H9 (cell line): ENCODE measurements around the gene PRR36. TPM values are rescaled to one million over a fixed set of nuclear protein-coding genes. Genes with fewer than 3 reads are reported as not detected.
A peak's percentile ranks its signal among the peaks of the same experiment; 100 is the strongest.

Source experiments
- DNase-seq: peaks from one replicate; pipeline ENCODE4 v3.0.0-alpha.2; 2017
- H2AFZ ChIP-seq: one replicate; pipeline ENCODE4 v1.6.1; 2013; ENCODE audit warnings: mild to moderate bottlenecking, low read length, control low read depth, moderate library complexity
- H2AK5ac ChIP-seq: 2 replicates; pipeline ENCODE4 v1.6.1; 2013; ENCODE audit warnings: low read length, control low read depth, mixed read lengths; ENCODE audit not compliant: insufficient read length
- H2BK120ac ChIP-seq: one replicate; pipeline ENCODE4 v1.6.1; 2013; ENCODE audit warnings: low read depth, mild to moderate bottlenecking, low read length, control low read depth, inconsistent platforms; ENCODE audit not compliant: poor library complexity, severe bottlenecking
- H2BK12ac ChIP-seq: 2 replicates; pipeline ENCODE4 v1.6.1; 2013; ENCODE audit warnings: low read length, control low read depth, mixed read lengths, low read depth; ENCODE audit not compliant: insufficient read length
- H2BK15ac ChIP-seq: 2 replicates; pipeline ENCODE4 v1.6.1; 2013; ENCODE audit warnings: low read depth, low read length, control low read depth
- H2BK20ac ChIP-seq: one replicate; pipeline ENCODE4 v1.6.1; 2013; ENCODE audit warnings: low read depth, mild to moderate bottlenecking, low read length, control low read depth, inconsistent platforms; ENCODE audit not compliant: poor library complexity, severe bottlenecking
- H2BK5ac ChIP-seq: 2 replicates; pipeline ENCODE4 v1.6.1; 2013; ENCODE audit warnings: low read length, control low read depth, mixed read lengths; ENCODE audit not compliant: insufficient read length
- H3K14ac ChIP-seq: 2 replicates; pipeline ENCODE4 v1.6.1; 2013; ENCODE audit warnings: low read length, control low read depth; ENCODE audit not compliant: insufficient read depth
- H3K18ac ChIP-seq: 2 replicates; pipeline ENCODE4 v1.6.1; 2013; ENCODE audit warnings: low read depth, mild to moderate bottlenecking, mixed read lengths, low read length, control low read depth; ENCODE audit not compliant: insufficient read length
- H3K23ac ChIP-seq: 2 replicates; pipeline ENCODE4 v1.6.1; 2013; ENCODE audit warnings: low read length, control low read depth, mixed read lengths, low read depth; ENCODE audit not compliant: insufficient read length
- H3K23me2 ChIP-seq: 2 replicates; pipeline ENCODE4 v1.6.1; 2013; ENCODE audit warnings: low read depth, mild to moderate bottlenecking, mixed read lengths, low read length, control low read depth; ENCODE audit not compliant: insufficient read length, poor library complexity, severe bottlenecking
- H3K27ac ChIP-seq: 2 replicates; pipeline ENCODE4 v1.5.1; 2013; ENCODE audit warnings: low read length, control low read depth, mixed read lengths, low read depth; ENCODE audit not compliant: insufficient read length
- H3K27me3 ChIP-seq: 2 replicates; pipeline ENCODE4 v1.6.1; 2013; ENCODE audit warnings: low read length, control low read depth, inconsistent platforms; ENCODE audit not compliant: insufficient read depth
- H3K4ac ChIP-seq: 2 replicates; pipeline ENCODE4 v1.6.1; 2013; ENCODE audit warnings: low read depth, mild to moderate bottlenecking, control low read depth, inconsistent platforms, low read length, moderate library complexity
- H3K4me1 ChIP-seq: 2 replicates; pipeline ENCODE4 v1.6.1; 2013; ENCODE audit warnings: low read length, control low read depth, inconsistent platforms; ENCODE audit not compliant: insufficient read depth
- H3K4me2 ChIP-seq: 2 replicates; pipeline ENCODE4 v1.6.1; 2013; ENCODE audit warnings: low read length, control low read depth, mixed read lengths; ENCODE audit not compliant: insufficient read length, insufficient read depth
- H3K56ac ChIP-seq: 2 replicates; pipeline ENCODE4 v1.6.1; 2013; ENCODE audit warnings: low read depth, mild to moderate bottlenecking, mixed read lengths, low read length, control low read depth; ENCODE audit not compliant: insufficient read length
- H3K79me1 ChIP-seq: 2 replicates; pipeline ENCODE4 v1.6.1; 2013; ENCODE audit warnings: low read depth, mild to moderate bottlenecking, moderate library complexity, low read length, control low read depth, inconsistent platforms; ENCODE audit not compliant: insufficient read depth, poor library complexity, severe bottlenecking
- H3K79me2 ChIP-seq: 2 replicates; pipeline ENCODE4 v1.6.1; 2013; ENCODE audit warnings: low read length, control low read depth, inconsistent platforms; ENCODE audit not compliant: insufficient read depth
- H3K9ac ChIP-seq: 2 replicates; pipeline ENCODE4 v1.6.1; 2013; ENCODE audit warnings: low read length, control low read depth, mixed read lengths; ENCODE audit not compliant: insufficient read length; ENCODE audit errors: extremely low read depth
- H3K9me3 ChIP-seq: one replicate; pipeline ENCODE4 v1.6.1; 2013; ENCODE audit warnings: low read depth, low read length, inconsistent platforms; ENCODE audit not compliant: control insufficient read depth
- H3T11ph ChIP-seq: one replicate; pipeline ENCODE4 v1.6.1; 2013; ENCODE audit warnings: mild to moderate bottlenecking, low read length, control low read depth, inconsistent platforms
- H4K20me1 ChIP-seq: one replicate; pipeline ENCODE4 v1.6.1; 2013; ENCODE audit not compliant: control insufficient read depth, insufficient read length, insufficient read depth
- H4K5ac ChIP-seq: 2 replicates; pipeline ENCODE4 v1.6.1; 2013; ENCODE audit warnings: low read depth, mild to moderate bottlenecking, mixed read lengths, low read length, control low read depth; ENCODE audit not compliant: insufficient read length
- H4K8ac ChIP-seq: replicated peaks from 2 replicates; pipeline ENCODE4 v1.6.1; 2013; ENCODE audit warnings: low read length, control low read depth, mixed read lengths, low read depth; ENCODE audit not compliant: insufficient read length
- H4K91ac ChIP-seq: 2 replicates; pipeline ENCODE4 v1.6.1; 2013; ENCODE audit warnings: low read depth, mild to moderate bottlenecking, moderate library complexity, mixed read lengths, low read length, control low read depth; ENCODE audit not compliant: insufficient read length
- H3K27ac Mint-ChIP-seq, 3 experiments: 2 replicates in 2 of 3; 3 replicates in 1 of 3; pipeline ENCODE4 v1.8.0; 2020 to 2021; ENCODE audit warnings: mixed read lengths in 3 of 3, mild to moderate bottlenecking in 1 of 3, moderate library complexity in 1 of 3
- H3K27me3 Mint-ChIP-seq: 2 replicates; pipeline ENCODE4 v1.8.0; 2021; ENCODE audit warnings: low read depth, mild to moderate bottlenecking, moderate library complexity, mixed read lengths
- H3K36me3 Mint-ChIP-seq, 3 experiments: 2 replicates in 2 of 3; 3 replicates in 1 of 3; pipeline ENCODE4 v1.8.0; 2020 to 2021; ENCODE audit warnings: low read depth in 3 of 3, mixed read lengths in 3 of 3; ENCODE audit not compliant: insufficient read depth in 1 of 3
- H3K4me1 Mint-ChIP-seq, 2 experiments: 2 replicates each; pipeline ENCODE4 v1.8.0; 2020; ENCODE audit warnings: mixed read lengths in 2 of 2
- H3K4me3 Mint-ChIP-seq, 2 experiments: 2 replicates in 1 of 2; 3 replicates in 1 of 2; pipeline ENCODE4 v1.8.0; 2020 to 2021; ENCODE audit warnings: mild to moderate bottlenecking in 2 of 2, mixed read lengths in 2 of 2, moderate library complexity in 1 of 2
- H3K9me3 Mint-ChIP-seq, 2 experiments: 2 replicates in 1 of 2; 3 replicates in 1 of 2; pipeline ENCODE4 v1.8.0; 2020; ENCODE audit warnings: mild to moderate bottlenecking in 2 of 2, mixed read lengths in 2 of 2, moderate library complexity in 1 of 2
- CTCF ChIP-seq: fragments of 200-600 bp; sonication (generic); conservative IDR thresholded peaks from 3 replicates; pipeline ENCODE4 v1.8.0; 2021; ENCODE audit warnings: antibody characterized with exemption, mild to moderate bottlenecking
- WGBS: extraction: QIAGEN DNeasy Blood & Tissue Kit; methylation state at CpG from one replicate; pipeline ENCODE4 v1.1.7; 2013; ENCODE audit warnings: missing lambda C conversion rate, low lambda C conversion rate, mixed read lengths; ENCODE audit not compliant: insufficient read length; ENCODE audit errors: extremely low coverage; 5-methylcytosine and 5-hydroxymethylcytosine counted together
- total RNA-seq: library from RNA; stranded (reverse); gene quantifications from 2 replicates; pipeline ENCODE4 v1.2.1, GENCODE V29; 2021

Gene PRR36
- total RNA-seq, 1 experiment from 2014 or later, result 20.4 TPM

DNA sequence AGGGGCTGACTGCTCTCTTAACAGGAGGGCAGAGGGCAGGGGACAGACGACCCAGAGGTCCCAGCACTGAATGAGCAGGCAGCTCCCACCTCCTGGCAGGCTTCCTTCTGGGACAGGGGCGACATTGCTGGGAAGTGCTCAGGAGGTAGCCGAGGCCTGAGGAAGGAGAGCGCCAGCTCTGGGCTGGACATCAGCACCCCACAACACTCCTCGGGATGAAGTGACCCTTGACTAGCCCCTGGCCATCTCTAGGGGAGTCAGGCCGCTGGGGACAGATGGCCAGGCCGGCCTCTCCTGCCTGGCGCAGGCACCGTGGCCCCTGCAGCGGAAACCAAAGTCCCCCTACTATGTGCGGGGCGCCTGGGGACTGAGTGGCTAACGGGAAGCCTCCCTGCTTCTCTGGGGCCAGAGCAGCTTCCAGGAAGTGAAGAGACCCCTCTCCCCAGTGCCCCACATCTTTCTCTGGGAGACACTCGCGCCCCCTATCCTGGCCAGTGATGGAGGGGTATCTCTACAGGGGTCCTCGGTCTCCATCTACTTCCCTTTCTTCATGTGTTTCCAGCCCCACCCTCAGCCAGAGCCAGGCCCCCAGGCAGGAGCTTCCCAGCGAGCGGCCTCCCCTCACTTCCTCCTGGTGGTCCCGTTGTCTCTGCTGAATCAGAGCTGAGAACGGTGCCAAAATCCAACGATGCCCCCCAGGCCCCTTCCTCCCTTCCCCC is 10.1 kb downstream of the PRR36 start:
- no peak overlapping the region for H3K27ac ChIP-seq
- H3K9me3 Mint-ChIP-seq, result no peaks in the 10 kb centered on the region
- H3K4me1 Mint-ChIP-seq, result peaks cover 10 to 40% of the 10 kb centered on the region in 2 experiments
- H3K36me3 Mint-ChIP-seq, result no peaks in the 10 kb centered on the region; a peak in 1 of 7 replicates
- no peak overlapping the region for H2AFZ ChIP-seq
- no peak overlapping the region for H3K27ac Mint-ChIP-seq
- H2BK15ac ChIP-seq, result no peak overlapping the region
- H3K23me2 ChIP-seq, result peaks cover 20% of the 10 kb centered on the region
- H3K56ac ChIP-seq, result no peak overlapping the region
- H3K4me3 Mint-ChIP-seq, result peak overlapping the region; percentile 45 to 71; a peak in 3 of 5 replicates
- H3K9ac ChIP-seq, result no peak overlapping the region
- no peak overlapping the region for H2BK12ac ChIP-seq
- no peak overlapping the region for H3T11ph ChIP-seq
- peaks cover 4% of the 10 kb centered on the region; the same call in 1 of the 2 replicates for H3K27me3 ChIP-seq
- H3K23ac ChIP-seq, result no peak overlapping the region
- no peaks in the 10 kb centered on the region for H3K79me1 ChIP-seq
- no peak for TF ChIP-seq CTCF
- H4K8ac ChIP-seq, result no peak overlapping the region
- peaks cover 6% of the 10 kb centered on the region for H4K20me1 ChIP-seq
- no CpG with 5 or more reads among the region's 21 CpGs for WGBS
- no peak for DNase-seq
- H3K4ac ChIP-seq, result no peak overlapping the region
- no peak overlapping the region for H2BK5ac ChIP-seq
- H3K4me1 ChIP-seq, result no peaks in the 10 kb centered on the region; the same call in 1 of the 2 replicates
- H3K14ac ChIP-seq, result no peak overlapping the region
- H3K9me3 ChIP-seq, result no peaks in the 10 kb centered on the region
- no peak overlapping the region for H3K4me2 ChIP-seq
- no peak overlapping the region for H4K5ac ChIP-seq
- H2BK20ac ChIP-seq, result no peak overlapping the region
- H3K27me3 Mint-ChIP-seq, result peaks cover 60% of the 10 kb centered on the region
- no peak overlapping the region for H2AK5ac ChIP-seq
- H3K18ac ChIP-seq, result no peak overlapping the region
- H4K91ac ChIP-seq, result no peak overlapping the region
- H3K79me2 ChIP-seq, result no peaks in the 10 kb centered on the region
- H2BK120ac ChIP-seq, result no peak overlapping the region
